Esophagus mucosa (tissue), 1 donor: ENCODE results near the gene FIBIN. TPM values are rescaled to one million over a fixed set of nuclear protein-coding genes. Genes with fewer than 3 reads are reported as not detected.
A peak's percentile ranks its signal among the peaks of the same experiment; 100 is the strongest.
"Not testable (repeated sequence)": the region's sequence is repeated elsewhere in the genome, so short reads cannot be mapped to it uniquely, and the experiment has no call there.

Source experiments
- ATAC-seq: fragments of 200-7000 bp; cut with Tn5 transposase; one replicate; pipeline ENCODE4 v1.9.1; 2020
- total RNA-seq: library from RNA; stranded (reverse); gene quantifications from one replicate; pipeline ENCODE4 v1.2.4, GENCODE V29; 2023
- donor health status: DM: yes; HTN: yes; CAD: no.

Gene FIBIN
- total RNA-seq: 1.2 TPM

GRCh38 chr11:26993965-26994457 is at the start of gene FIBIN:
TSS of gene FIBIN (plus strand) at chr11:26994112. CDS start at chr11:26994527, 415 bp downstream.
- peak; percentile 36 for ATAC-seq

- no peak for ATAC-seq
Measured at GRCh38 chr11:26944866-26945664, 48.8 kb upstream of the FIBIN start.

GRCh38 chr11:26946257-26946716 is 47.6 kb upstream of the FIBIN start:
- peak; percentile 49 for ATAC-seq

- peak; percentile 64 for ATAC-seq
Measured at GRCh38 chr11:26947379-26947844, 46.5 kb upstream of the FIBIN start.

- no peak for ATAC-seq
Measured at GRCh38 chr11:26947904-26948639, 45.8 kb upstream of the FIBIN start.

GRCh38 chr11:26948881-26949280 is 45.0 kb upstream of the FIBIN start:
- no peak for ATAC-seq

- no peak for ATAC-seq
Measured at GRCh38 chr11:26949846-26950245, 44.1 kb upstream of the FIBIN start.

- no peak for ATAC-seq
Measured at GRCh38 chr11:26950260-26950719, 43.6 kb upstream of the FIBIN start.

- ATAC-seq: no peak
Measured at GRCh38 chr11:26951809-26952515, 42.0 kb upstream of the FIBIN start.

GRCh38 chr11:26953770-26954392 is 40.0 kb upstream of the FIBIN start:
- ATAC-seq: no peak

- peak; percentile 63 for ATAC-seq
Measured at GRCh38 chr11:26958005-26958701, 35.8 kb upstream of the FIBIN start.

GRCh38 chr11:26958702-26959049 is 35.2 kb upstream of the FIBIN start:
- ATAC-seq: peak; percentile 38

- peak; percentile 92 for ATAC-seq
Measured at GRCh38 chr11:26960281-26960680, 33.6 kb upstream of the FIBIN start.

GRCh38 chr11:26963764-26964163 is 30.1 kb upstream of the FIBIN start:
- no peak for ATAC-seq

- ATAC-seq: no peak
Measured at GRCh38 chr11:26964339-26964738, 29.6 kb upstream of the FIBIN start.

- not testable (repeated sequence) for ATAC-seq
Measured at GRCh38 chr11:26964847-26965485, 28.9 kb upstream of the FIBIN start.

GRCh38 chr11:26971961-26972360 is 22.0 kb upstream of the FIBIN start:
- no peak for ATAC-seq

GRCh38 chr11:26974069-26974783 is 19.7 kb upstream of the FIBIN start:
- no peak for ATAC-seq

- ATAC-seq: no peak
Measured at GRCh38 chr11:26974996-26975395, 18.9 kb upstream of the FIBIN start.

GRCh38 chr11:26976389-26976788 is 17.5 kb upstream of the FIBIN start:
- no peak for ATAC-seq
